Measurements from ENCODE around the gene HOXC4.

DNA sequence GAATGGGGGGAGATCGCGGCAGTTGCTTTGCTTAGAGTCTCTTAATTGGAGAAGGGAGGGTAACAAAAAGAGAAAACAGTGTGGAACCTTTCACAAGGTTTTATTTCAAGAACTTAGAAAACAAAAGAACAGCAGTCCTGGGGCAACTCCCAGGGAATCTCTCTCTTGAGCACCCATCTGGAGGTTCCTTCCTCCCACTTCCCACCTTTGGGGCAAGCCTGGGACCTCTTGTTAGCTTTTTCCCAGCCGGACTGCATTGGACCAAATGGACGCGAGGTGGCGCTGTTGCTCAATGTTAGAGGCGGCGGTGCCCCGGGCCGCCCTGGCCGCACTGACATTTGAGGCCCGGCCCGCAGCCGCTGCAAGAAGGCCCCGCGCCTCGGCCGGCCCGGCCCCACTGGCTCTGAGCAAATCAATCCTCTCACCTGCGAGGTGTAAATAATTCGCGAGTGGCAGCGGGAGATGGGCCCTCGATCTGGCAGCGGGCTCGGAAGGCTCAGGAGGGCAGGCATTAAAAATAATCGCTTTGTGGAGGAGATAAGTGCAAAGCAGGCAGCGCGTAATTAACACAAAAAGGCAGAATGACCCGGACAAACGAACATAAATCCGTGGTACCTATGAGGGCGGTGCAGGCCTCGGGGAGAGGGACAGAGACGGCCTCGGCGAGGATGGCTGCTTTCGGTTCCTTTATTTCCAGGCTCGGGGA lies 47.6 kb upstream of the HOXC4 start:
- TF ChIP-seq, protein P1, sequence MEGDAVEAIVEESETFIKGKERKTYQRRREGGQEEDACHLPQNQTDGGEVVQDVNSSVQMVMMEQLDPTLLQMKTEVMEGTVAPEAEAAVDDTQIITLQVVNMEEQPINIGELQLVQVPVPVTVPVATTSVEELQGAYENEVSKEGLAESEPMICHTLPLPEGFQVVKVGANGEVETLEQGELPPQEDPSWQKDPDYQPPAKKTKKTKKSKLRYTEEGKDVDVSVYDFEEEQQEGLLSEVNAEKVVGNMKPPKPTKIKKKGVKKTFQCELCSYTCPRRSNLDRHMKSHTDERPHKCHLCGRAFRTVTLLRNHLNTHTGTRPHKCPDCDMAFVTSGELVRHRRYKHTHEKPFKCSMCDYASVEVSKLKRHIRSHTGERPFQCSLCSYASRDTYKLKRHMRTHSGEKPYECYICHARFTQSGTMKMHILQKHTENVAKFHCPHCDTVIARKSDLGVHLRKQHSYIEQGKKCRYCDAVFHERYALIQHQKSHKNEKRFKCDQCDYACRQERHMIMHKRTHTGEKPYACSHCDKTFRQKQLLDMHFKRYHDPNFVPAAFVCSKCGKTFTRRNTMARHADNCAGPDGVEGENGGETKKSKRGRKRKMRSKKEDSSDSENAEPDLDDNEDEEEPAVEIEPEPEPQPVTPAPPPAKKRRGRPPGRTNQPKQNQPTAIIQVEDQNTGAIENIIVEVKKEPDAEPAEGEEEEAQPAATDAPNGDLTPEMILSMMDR (IDR thresholded peaks at IDR 0.05 in 8 of 11, conservative IDR thresholded peaks at IDR 0.05 in 3 of 11), result peak; percentile 83 to 98 (median 94)
- no peak for TF ChIP-seq POLR2A (IDR thresholded peaks at IDR 0.05)

All from spleen (tissue), 7 donors.